HG03354 (cell line): ENCODE measurements around the gene NUDT6.

ENCODE experiments used
- ATAC-seq: cut with Tn5 transposase; IDR thresholded peaks from one replicate; pipeline ENCODE4 v1.9.1; 2021; ENCODE audit warnings: mild to moderate bottlenecking; ENCODE audit not compliant: unreplicated experiment, poor library complexity, severe bottlenecking

Gene NUDT6

GRCh38 chr4:122917731-122918130, 4.7 kb downstream of the NUDT6 start:
- no peak for ATAC-seq

GRCh38 chr4:122914938-122915337, 7.5 kb downstream of the NUDT6 start:
- ATAC-seq: no peak

- peak; percentile 96 for ATAC-seq
Observed at GRCh38 chr4:122914292-122914904, 8.0 kb downstream of the NUDT6 start.

- ATAC-seq: no peak
Observed at GRCh38 chr4:122912810-122913575, 9.4 kb downstream of the NUDT6 start.

GRCh38 chr4:122911588-122911987, 10.8 kb downstream of the NUDT6 start:
- no peak for ATAC-seq

- ATAC-seq: no peak
Observed at GRCh38 chr4:122909683-122910082, 12.7 kb downstream of the NUDT6 start.

- no peak for ATAC-seq
Observed at GRCh38 chr4:122908223-122908622, 14.2 kb downstream of the NUDT6 start.

GRCh38 chr4:122906859-122907305, 15.5 kb downstream of the NUDT6 start:
- ATAC-seq: no peak

- ATAC-seq: no peak
Observed at GRCh38 chr4:122903766-122904288, 18.6 kb downstream of the NUDT6 start.

GRCh38 chr4:122901247-122902010, 21.0 kb downstream of the NUDT6 start:
- ATAC-seq: no peak

GRCh38 chr4:122900314-122900713, 22.1 kb downstream of the NUDT6 start:
- no peak for ATAC-seq

GRCh38 chr4:122899682-122900081, 22.7 kb downstream of the NUDT6 start:
- no peak for ATAC-seq

GRCh38 chr4:122898370-122899150, 23.8 kb downstream of the NUDT6 start:
- ATAC-seq: no peak

- ATAC-seq: no peak
Observed at GRCh38 chr4:122896270-122896669, 26.1 kb downstream of the NUDT6 start.

GRCh38 chr4:122895336-122895995, 26.9 kb downstream of the NUDT6 start:
- no peak for ATAC-seq

- ATAC-seq: no peak
Observed at GRCh38 chr4:122894827-122895226, 27.6 kb downstream of the NUDT6 start.

- ATAC-seq: peak; percentile 83
Observed at GRCh38 chr4:122890147-122890795, 32.1 kb downstream of the NUDT6 start.

- no peak for ATAC-seq
Observed at GRCh38 chr4:122889726-122890125, 32.7 kb downstream of the NUDT6 start.

- no peak for ATAC-seq
Observed at GRCh38 chr4:122884499-122884898, 37.9 kb downstream of the NUDT6 start.
